Measurements from ENCODE around the gene AK8. TPM values are rescaled to one million over a fixed set of nuclear protein-coding genes. Genes with fewer than 3 reads are reported as not detected.
A peak's percentile ranks its signal among the peaks of the same experiment; 100 is the strongest.

AK8 gene
- total and polyA plus RNA-seq, 2 experiments from 2014 or later, result 0.70 to 0.83 TPM

DNA sequence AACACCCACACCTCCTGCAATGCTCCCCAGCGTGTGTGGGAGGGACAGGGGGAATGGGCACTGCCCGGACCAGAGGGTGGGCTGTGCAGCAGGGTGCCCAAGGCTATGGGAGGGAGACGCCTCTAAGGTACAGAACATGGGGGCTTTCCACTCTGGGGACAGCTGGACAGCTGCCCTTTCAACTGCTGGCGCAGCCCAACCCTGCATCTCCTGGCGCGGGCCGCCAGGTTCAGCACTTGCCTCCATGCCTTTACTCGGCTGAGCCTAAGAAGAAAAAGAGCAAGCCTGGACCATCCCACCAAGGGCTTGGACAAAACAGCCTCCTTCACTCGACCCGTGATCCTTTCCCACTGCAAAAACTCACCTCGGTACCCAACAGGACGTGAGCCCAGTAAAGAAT lies 15.0 kb downstream of the AK8 start:
- TF ChIP-seq, protein P1, sequence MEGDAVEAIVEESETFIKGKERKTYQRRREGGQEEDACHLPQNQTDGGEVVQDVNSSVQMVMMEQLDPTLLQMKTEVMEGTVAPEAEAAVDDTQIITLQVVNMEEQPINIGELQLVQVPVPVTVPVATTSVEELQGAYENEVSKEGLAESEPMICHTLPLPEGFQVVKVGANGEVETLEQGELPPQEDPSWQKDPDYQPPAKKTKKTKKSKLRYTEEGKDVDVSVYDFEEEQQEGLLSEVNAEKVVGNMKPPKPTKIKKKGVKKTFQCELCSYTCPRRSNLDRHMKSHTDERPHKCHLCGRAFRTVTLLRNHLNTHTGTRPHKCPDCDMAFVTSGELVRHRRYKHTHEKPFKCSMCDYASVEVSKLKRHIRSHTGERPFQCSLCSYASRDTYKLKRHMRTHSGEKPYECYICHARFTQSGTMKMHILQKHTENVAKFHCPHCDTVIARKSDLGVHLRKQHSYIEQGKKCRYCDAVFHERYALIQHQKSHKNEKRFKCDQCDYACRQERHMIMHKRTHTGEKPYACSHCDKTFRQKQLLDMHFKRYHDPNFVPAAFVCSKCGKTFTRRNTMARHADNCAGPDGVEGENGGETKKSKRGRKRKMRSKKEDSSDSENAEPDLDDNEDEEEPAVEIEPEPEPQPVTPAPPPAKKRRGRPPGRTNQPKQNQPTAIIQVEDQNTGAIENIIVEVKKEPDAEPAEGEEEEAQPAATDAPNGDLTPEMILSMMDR (IDR thresholded peaks at IDR 0.05; ENCODE audit: low read depth, low read length), result no peak
- Histone ChIP-seq H3K36me3 (no peaks in the 10 kb centered on the region), H3K4me1 (ENCODE audit: low read depth) (no peaks in the 10 kb centered on the region), H3K9me3 (ENCODE audit: low read depth) (no peaks in the 10 kb centered on the region), H3K27me3 (no peaks in the 10 kb centered on the region), H3K27ac (no peak overlapping the region), H3K4me3 (no peak overlapping the region)
- no peak for DNase-seq (ENCODE audit: low read depth in 1 of 2, low spot score in 1 of 2)

DNA sequence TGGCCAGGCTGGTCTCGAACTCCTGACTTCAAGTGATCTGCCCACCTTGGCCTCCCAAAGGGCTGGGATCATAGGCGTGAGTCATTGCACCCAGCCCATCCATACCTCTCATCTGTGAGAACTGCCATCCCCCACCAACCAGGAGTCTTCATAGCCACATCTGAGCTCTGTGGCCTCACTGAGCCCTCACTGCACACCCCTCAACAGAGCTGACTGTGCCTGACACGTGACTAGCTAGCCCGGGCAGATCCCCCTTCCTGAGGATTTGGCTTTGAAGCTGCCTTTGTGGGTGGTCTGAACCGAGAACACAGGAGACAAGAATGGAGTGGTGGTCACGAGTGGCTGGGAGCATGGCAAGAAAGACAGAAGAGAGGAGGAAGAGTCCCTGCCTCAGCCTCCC lies 15.6 kb downstream of the AK8 start:
- H3K36me3 ChIP-seq, result no peaks in the 10 kb centered on the region
- DNase-seq (ENCODE audit: low read depth in 1 of 2, low spot score in 1 of 2), result no peak
- H3K27ac ChIP-seq, result no peak overlapping the region
- no peaks in the 10 kb centered on the region for H3K27me3 ChIP-seq
- H3K4me1 ChIP-seq (ENCODE audit: low read depth), result no peaks in the 10 kb centered on the region
- H3K9me3 ChIP-seq (ENCODE audit: low read depth), result no peaks in the 10 kb centered on the region
- TF ChIP-seq, protein P1 (IDR thresholded peaks at IDR 0.05; ENCODE audit: low read depth, low read length), result no peak
- no peak overlapping the region for H3K4me3 ChIP-seq

DNA sequence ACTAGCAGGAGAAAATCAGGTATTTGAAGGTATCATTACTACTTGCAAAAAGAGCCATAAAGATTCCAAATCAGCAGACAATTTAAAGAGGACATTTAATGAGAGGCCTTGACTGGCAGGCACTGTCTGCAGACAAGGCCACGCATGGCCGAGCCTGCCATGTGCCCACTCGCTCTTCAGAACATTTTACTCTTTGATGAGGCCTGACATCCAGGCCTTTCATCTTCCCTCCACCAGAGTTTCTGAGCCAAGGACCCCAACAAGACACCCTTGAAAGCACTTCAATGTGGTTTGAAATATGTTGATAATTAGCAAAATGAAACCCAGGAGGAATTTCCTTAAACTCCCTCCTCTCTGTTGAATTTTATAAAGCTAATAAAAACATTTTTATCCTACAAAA lies 16.4 kb downstream of the AK8 start:
- no peaks in the 10 kb centered on the region for H3K27me3 ChIP-seq
- no peak for DNase-seq (ENCODE audit: low read depth in 1 of 2, low spot score in 1 of 2)
- no peaks in the 10 kb centered on the region for H3K4me1 ChIP-seq (ENCODE audit: low read depth)
- TF ChIP-seq, protein P1 (IDR thresholded peaks at IDR 0.05; ENCODE audit: low read depth, low read length), result no peak
- H3K27ac ChIP-seq, result no peak overlapping the region
- no peaks in the 10 kb centered on the region for H3K36me3 ChIP-seq
- no peaks in the 10 kb centered on the region for H3K9me3 ChIP-seq (ENCODE audit: low read depth)
- no peak overlapping the region for H3K4me3 ChIP-seq

DNA sequence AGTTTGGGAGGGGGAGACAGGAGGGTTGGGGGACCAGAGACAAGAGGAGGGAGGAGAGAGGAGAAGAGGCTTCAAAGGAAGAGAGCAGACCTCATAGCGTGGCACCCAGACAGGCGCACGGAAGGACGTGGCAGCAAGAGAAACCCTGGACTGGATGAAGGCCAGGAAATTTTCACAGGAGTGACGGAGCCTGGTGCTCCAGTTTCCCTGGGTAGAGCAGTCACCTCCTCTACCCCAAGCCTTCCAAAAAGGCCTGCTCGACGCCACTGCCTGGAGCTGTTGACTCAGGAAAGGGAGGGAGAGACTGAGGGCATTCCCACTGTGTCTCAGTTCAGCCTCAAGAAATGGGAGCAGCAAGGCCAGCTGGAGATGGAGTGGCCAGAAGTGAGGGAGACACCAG lies 19.3 kb downstream of the AK8 start:
- Histone ChIP-seq H3K4me1 (ENCODE audit: low read depth) (no peaks in the 10 kb centered on the region), H3K9me3 (ENCODE audit: low read depth) (no peaks in the 10 kb centered on the region), H3K27me3 (no peaks in the 10 kb centered on the region), H3K36me3 (no peaks in the 10 kb centered on the region), H3K4me3 (no peak overlapping the region), H3K27ac (no peak overlapping the region)
- TF ChIP-seq, protein P1 (IDR thresholded peaks at IDR 0.05; ENCODE audit: low read depth, low read length), result no peak
- DNase-seq (ENCODE audit: low read depth in 1 of 2, low spot score in 1 of 2), result no peak

DNA sequence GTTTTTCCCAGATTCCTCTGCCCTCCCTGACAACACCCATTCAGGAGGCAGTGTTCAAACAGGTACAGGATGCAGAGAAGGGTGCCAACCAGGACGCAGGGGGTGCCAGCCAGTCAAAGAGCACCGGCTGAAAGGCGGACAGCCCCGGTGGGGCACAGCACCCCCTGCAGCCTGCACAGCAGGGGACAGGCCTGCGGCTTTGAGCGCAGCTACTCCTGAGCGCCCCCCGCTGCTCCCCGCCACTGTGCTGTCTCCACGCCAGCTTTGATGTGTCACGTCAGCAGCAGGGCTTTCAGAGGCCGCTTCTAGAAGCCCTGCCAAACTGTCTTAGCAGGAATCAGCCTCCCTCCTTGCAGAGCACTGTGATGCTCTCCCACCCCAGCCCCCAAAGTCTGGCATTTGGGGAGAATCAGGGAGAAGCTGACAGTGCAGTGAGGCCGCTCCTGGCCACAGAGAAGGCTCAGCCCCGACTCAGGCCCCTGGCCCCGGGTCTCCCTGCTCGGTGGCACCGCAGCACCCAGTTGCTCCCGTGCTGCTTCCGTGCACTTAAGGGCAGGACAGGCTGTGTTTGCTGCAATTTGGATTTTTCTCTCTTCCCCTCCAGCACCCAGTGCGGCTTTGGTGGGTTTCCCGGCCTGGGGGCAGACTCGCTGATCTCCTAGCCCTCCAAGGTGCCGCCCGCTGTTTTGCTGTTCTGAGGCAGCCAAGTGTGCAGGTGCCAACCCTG lies 20.3 kb downstream of the AK8 start:
- no peaks in the 10 kb centered on the region for H3K36me3 ChIP-seq
- H3K4me1 ChIP-seq (ENCODE audit: low read depth), result no peaks in the 10 kb centered on the region
- no peaks in the 10 kb centered on the region for H3K27me3 ChIP-seq
- no peaks in the 10 kb centered on the region for H3K9me3 ChIP-seq (ENCODE audit: low read depth)
- TF ChIP-seq, protein P1 (IDR thresholded peaks at IDR 0.05; ENCODE audit: low read depth, low read length), result peak; percentile 45
- H3K27ac ChIP-seq, result no peak overlapping the region
- DNase-seq (ENCODE audit: low read depth in 1 of 2, low spot score in 1 of 2), result peak in 1 of 2 donors; percentile 71
- no peak overlapping the region for H3K4me3 ChIP-seq
